ENCODE results near the gene RTN3.
"Not testable (repeated sequence)": the region's sequence is repeated elsewhere in the genome, so short reads cannot be mapped to it uniquely, and the experiment has no call there.

The RTN3 gene

GRCh38 chr11:63768237-63769041 is 87.1 kb downstream of the RTN3 start, which contains the start of gene ZFTA:
Gene ZFTA, minus strand, starts transcription at chr11:63768775. Its CDS starts 153 bp downstream, at chr11:63768622.
- DNase-seq (ENCODE audit: low read depth in 2 of 2), result peak; percentile 25 to 40

- DNase-seq (ENCODE audit: low read depth in 2 of 2), result no peak
Measured at GRCh38 chr11:63769042-63769713, 87.9 kb downstream of the RTN3 start.

DNA sequence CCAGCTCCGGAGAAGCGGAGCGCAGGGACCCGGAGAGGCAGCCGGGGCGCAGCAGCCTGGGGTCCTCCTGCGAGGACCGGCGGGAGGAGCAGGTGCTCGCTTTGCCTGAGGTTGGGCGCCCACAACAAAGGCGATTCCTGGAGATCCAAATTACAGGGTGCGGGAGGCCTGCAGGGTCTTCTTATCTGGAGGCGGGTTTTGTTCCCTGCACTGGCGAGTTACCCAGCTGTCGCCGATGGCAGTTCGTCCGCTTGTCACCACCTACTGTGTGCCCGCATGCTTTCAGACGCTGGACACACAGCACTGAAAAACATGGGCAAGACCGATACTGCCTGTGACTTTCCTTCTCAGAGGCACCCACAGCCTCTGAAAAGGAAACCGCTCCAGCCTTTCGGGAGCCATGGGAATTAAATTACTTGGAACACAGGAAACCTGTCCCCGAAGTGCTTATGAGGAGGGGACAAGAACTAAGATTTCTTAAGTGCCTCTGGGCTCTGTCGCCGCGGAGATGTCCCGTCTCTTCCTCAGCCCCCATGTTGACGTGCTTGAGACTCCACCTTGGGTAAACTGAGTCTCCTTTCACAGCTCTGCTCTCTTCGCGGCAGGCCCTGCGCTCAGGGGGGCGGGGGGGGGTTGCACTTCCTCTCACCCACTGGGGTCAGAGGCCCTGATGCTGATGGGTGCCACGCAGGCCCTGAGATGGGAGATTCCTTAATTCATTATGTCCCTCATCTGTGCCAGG is 88.6 kb downstream of the RTN3 start:
- no peak for DNase-seq (ENCODE audit: low read depth in 2 of 2)

- no peak for DNase-seq (ENCODE audit: low read depth in 2 of 2)
Measured at GRCh38 chr11:63770763-63771162, 89.5 kb downstream of the RTN3 start.

DNA sequence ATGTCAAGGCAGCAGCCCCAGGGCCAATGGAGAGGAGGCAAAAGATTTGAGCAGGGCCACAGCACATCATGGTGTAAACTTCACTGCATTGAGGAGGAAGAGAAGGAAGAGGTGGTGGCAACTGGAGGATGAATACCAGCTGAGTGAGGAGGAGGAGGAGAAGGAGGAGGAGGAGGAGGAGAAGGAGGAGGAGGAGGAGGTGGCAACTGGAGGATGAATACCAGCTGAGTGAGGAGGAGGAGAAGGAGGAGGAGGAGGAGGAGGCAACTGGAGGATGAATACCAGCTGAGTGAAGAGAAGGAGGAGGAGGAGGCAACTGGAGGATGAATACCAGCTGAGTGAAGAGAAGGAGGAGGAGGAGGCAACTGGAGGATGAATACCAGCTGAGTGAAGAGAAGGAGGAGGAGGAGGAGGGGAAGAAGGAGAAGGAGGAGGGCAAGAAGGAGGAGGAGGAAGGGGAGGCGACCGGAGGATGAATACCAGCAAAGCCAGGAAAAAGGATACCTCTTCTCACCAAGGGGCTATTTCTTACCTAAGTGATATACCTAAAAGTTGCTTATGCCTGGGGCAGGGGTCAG is 90.5 kb downstream of the RTN3 start:
- not testable (repeated sequence) for DNase-seq (ENCODE audit: low read depth in 2 of 2)

DNA sequence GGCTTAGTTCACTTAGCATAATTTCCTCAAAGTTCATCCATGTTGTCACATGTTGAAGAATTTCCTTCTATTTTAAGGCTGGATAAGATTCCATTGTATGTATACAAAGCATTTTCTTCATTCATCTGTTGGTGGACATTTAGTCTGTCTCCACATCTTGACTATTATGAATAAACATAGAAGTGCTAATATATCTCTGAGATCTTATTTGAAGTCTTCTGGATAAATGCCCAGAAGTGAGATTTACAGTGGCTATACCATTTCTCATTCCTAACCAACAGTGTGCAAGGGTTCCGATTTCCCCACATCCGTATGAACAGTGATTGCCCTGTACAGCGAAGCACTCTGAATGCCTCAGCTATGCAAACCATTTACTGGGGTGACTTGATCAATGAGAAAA is 93.9 kb downstream of the RTN3 start:
- DNase-seq (ENCODE audit: low read depth in 2 of 2), result no peak

DNA sequence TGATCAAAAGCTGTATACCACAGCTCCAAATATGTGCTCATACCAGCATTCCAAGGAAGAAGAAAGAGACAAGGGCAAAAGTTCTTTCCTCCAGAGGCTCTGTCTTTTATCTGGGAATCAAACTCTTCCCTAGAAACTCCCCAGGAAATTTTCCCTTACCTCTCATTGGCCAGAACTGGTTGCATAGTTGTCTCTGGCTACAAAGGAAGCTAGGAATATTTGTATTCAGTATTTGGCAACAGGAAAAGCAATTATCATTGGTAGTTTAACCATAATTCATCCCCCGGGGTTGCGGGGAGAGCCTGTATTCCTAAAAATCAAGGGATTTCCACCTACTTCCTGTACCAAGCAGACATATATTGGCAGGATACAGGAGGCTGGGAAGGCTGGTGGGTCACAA is 97.7 kb downstream of the RTN3 start:
- no peak for DNase-seq (ENCODE audit: low read depth in 2 of 2)

DNA sequence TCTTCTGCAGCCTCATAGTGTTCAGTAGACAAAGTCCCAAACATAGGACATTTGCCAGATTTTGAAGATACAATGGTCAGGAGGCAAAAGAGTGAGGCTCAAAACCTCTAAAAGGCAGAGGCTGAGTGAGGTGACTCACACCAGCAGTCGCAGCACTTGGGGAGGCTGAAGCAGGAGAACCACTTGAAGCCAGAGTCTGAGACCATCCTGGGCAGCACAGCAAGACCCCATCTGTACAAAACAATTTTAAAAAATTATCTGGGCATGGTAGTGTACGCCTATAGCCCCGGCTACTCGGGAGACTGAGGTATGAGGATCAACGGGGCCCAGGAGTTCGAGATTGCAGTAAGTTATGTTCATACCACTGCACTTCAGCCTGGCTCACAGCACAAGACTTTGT is 101.4 kb downstream of the RTN3 start:
- DNase-seq (ENCODE audit: low read depth in 2 of 2), result no peak

- no peak for DNase-seq (ENCODE audit: low read depth in 2 of 2)
Measured at GRCh38 chr11:63783925-63784592, 102.8 kb downstream of the RTN3 start.

DNA sequence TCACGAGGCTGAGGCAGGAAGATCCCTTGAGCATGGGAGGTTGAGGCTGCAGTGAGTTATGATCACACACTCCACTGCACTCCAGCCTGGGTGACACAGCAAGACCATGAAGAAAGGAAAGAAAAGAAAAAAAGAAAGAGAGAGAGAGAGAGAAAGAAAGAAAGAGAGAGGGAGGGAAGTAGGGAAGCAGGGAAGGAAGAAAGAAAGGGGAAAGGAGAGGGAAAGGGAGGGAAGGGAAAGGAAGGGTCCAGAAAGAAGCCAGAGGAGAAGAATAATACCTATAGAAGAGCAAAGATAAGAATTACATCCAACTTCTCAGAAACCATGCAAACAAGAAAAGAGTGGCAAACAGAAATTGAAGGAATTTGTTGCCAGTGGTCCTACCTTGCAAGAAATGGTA is 104.5 kb downstream of the RTN3 start:
- DNase-seq (ENCODE audit: low read depth in 2 of 2), result no peak

DNA sequence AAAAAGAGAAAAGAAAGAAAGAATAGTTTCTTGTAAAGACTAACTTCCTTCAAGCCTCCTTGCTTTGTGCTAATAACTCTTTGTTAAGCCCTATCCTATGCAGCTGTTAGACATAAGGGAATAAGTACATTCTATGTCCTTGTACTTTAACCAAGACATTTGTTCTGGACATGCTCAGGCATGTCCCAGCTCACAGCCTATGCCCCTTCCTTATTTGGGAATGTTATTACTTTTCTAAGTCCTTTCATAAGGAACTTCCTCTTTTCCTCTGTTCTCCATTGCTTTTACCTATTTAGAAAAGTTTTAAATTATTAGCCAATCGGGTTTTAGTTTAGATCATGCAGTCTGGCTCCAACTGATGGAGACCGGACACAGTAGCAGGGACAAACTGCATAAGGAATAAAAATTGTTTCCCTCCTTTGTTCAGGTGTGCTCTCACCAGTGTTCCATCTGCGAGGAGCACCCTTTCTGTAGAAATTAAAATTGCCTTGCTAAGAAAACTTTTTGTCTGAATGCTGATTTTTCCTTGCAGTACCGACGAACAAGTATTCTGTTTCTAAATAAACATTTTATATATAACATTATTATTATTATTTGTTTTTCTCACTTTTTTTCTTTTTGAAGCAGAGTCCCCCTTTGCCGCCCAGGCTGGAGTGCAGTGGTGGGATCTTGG is 110.3 kb downstream of the RTN3 start:
- no peak for DNase-seq (ENCODE audit: low read depth in 2 of 2)

- DNase-seq (ENCODE audit: low read depth in 2 of 2), result no peak
Measured at GRCh38 chr11:63793161-63793560, 111.9 kb downstream of the RTN3 start.

GRCh38 chr11:63795066-63795465 is 113.8 kb downstream of the RTN3 start:
- no peak for DNase-seq (ENCODE audit: low read depth in 2 of 2)

DNA sequence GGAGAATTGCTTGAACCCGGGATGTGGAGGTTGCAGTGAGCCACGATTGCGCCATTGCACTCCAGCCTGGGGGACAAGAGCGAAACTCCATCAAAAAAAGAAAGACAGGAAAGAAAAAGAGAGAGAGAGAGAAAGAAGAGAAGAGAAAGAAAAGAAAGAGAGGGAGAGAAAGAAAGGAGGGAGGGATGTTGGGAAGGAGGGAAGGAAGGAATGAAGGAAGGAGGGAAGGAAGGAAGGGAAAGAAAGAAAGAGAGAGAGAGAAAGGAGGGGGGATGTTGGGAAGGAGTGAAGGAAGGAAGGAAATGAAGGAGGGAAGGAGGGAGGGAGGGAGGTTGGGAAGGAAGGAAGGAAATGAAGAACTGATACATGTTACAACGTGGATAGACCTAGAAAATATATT is 119.6 kb downstream of the RTN3 start:
- DNase-seq (ENCODE audit: low read depth in 2 of 2), result no peak

- DNase-seq (ENCODE audit: low read depth in 2 of 2), result no peak
Measured at GRCh38 chr11:63802637-63803414, 121.5 kb downstream of the RTN3 start.

- no peak for DNase-seq (ENCODE audit: low read depth in 2 of 2)
Measured at GRCh38 chr11:63804259-63804658, 123.0 kb downstream of the RTN3 start.

DNA sequence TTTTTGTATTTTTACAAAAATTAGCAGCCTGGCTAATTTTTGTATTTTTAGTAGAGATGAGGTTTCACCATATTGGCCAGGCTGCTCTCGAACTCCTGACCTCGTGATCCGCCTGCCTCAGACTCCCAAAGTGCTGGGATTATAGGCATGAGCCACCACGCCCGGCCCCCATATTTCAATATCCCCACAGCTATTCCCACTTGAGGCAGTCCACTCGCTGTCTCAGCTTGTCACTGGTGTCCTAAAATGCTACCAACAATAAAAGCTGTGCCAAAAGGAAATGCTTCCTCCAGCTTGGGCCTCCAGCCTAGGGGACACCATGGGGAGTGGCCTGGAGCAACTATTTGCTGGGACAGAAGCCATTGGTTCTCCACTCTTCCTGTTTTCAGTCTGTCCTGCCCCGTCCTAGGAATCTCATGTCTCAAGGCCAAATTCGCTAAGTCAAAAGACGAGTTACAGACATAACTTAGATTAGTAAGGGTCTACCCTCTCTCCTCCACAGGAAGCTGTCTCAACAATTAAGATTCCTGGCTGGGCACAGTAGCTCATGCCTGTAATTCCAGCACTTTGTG is 124.6 kb downstream of the RTN3 start:
- DNase-seq (ENCODE audit: low read depth in 2 of 2), result no peak
